ENCODE data around the gene KRT16.

- TF ChIP-seq CTCF (IDR thresholded peaks at IDR 0.05) (no peak), POLR2A (IDR thresholded peaks at IDR 0.05) (no peak)
Measured at GRCh38 chr17:41613277-41614082, 913 bp upstream of the KRT16 start.
